Ovary (tissue), 9 donors: Measurements from ENCODE around the gene TPD52L1. TPM values are rescaled to one million over a fixed set of nuclear protein-coding genes. Genes with fewer than 3 reads are reported as not detected.

ENCODE experiments used
- DNase-seq, 5 donors: peaks; one replicate each; pipeline ENCODE4 v3.0.0-alpha.2; 2019 to 2020
- H3K27ac ChIP-seq, 2 donors: fragments of 200-600 bp; one replicate each; pipeline versions ENCODE4 v1.5.1 to v1.8.0; 2019 to 2022
- H3K27me3 ChIP-seq: fragments of 200-600 bp; one replicate; pipeline ENCODE4 v1.8.0; 2022
- H3K36me3 ChIP-seq: fragments of 200-600 bp; sonication (generic); one replicate; pipeline ENCODE4 v1.5.1; 2019
- H3K4me1 ChIP-seq: one replicate; pipeline ENCODE4 v1.8.1; 2013; ENCODE audit warnings: mild to moderate bottlenecking, moderate library complexity; ENCODE audit not compliant: insufficient read depth
- H3K4me3 ChIP-seq: fragments of 200-600 bp; sonication (generic); one replicate; pipeline ENCODE4 v1.5.1; 2017
- H3K9me3 ChIP-seq, 2 donors: fragments of 200-600 bp in 1 of 2; sonication (generic) in 1 of 2; one replicate each; pipeline versions ENCODE4 v1.5.1 to v1.8.1; 2013 to 2019; ENCODE audit warnings: mild to moderate bottlenecking in 1 of 2, moderate library complexity in 1 of 2
- CTCF ChIP-seq, 3 donors: fragments of 450-650 bp in 2 of 3; fragments of 200-600 bp in 1 of 3; IDR thresholded peaks; one replicate each; pipeline versions ENCODE4 v1.5.1 to v1.8.0; 2016 to 2022; ENCODE audit warnings: antibody characterized with exemption in 3 of 3, mild to moderate bottlenecking in 1 of 3
- EP300 ChIP-seq: sonication (generic); formaldehyde crosslinking; IDR thresholded peaks from one replicate; pipeline ENCODE4 v1.6.1; 2017; ENCODE audit warnings: antibody characterized with exemption
- POLR2A ChIP-seq: fragments of 450-650 bp; IDR thresholded peaks from one replicate; pipeline ENCODE4 v1.6.1; 2017; ENCODE audit warnings: antibody characterized with exemption, mild to moderate bottlenecking, moderate library complexity
- WGBS, 3 donors: extraction: QIAGEN DNeasy Blood & Tissue Kit in 1 of 3; methylation state at CpG; one replicate each; pipeline versions ENCODE4 v1.1.5 to v1.1.7; 2013 to 2017; 5-methylcytosine and 5-hydroxymethylcytosine counted together
- intact Hi-C, 4 donors: fragments of 100-400 bp; cut with DNase I; formaldehyde crosslinking; loops; one replicate each; pipeline versions ENCODE4 v1.11.0 to v1.15.1; 2022 to 2023
- polyA plus RNA-seq, 2 donors: library from polyadenylated mRNA; stranded (reverse); fragments of 200-250 nt in 1 of 2; fragments of 350-450 nt in 1 of 2; fragmentation: Illumina TruSeq in 1 of 2; extraction: RNeasy Lipid Tissue Mini Kit (QIAGEN cat#74804) in 1 of 2; gene quantifications; one replicate each; pipeline ENCODE4 v1.2.3, GENCODE V29; 2013 to 2014
- total RNA-seq, 7 donors: library from RNA; depleted of rRNA in 2 of 7; stranded (reverse); fragments of >200 nt in 2 of 7; fragmentation: NEBNext Ultra II Directional in 3 of 7; extraction: Animal tissue kit (Norgen Biotek cat#: 25700) in 3 of 7; gene quantifications; one replicate each; pipeline versions ENCODE4 v1.1.0 to v1.2.4, GENCODE V29; 2016 to 2023
- donor health status: DM: no; HTN: no; CAD: no; lungs with moderate emphysema.
- donor health status: DM: no; HTN: no; CAD: no.
- donor health status: Bipolar disorder and iron deficiency.
- donor health status: DM: yes; HTN: yes; CAD: no.
- donor health status: DM: no; HTN: no; CAD: no.
- donor health status: DM: yes; HTN: yes; CAD: no.

Gene TPD52L1
- total and polyA plus RNA-seq, 9 donors: 14.4 to 154 (median 27.4) TPM

- 79 to 89% (median 81%) methylated on average over 2 of the region's 2 CpGs for WGBS, 3 donors
Measured at GRCh38 chr6:125142618-125143017, 11.0 kb upstream of the TPD52L1 start.

DNA sequence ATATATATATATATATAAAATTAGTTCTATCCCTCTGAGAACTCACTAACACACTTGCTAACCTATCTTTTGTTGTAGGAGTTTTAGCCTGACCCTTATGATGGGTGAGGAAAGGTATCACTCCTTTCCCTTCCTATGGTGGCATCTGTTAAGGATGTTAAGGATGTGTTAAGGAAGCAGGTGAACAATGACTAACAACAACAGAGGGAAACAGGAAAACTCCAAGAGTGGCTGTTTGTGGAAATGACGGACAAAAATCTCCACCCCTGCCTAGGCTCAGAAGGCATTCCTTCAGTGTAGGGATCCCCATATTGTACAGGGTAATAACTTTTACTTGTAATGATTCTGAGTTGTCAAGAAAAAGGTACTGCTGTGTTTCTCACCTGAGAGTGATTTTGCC is 8.8 kb upstream of the TPD52L1 start:
- Histone ChIP-seq H3K36me3 (no peaks in the 10 kb centered on the region), H3K27me3 (no peaks in the 10 kb centered on the region), H3K4me3 (no peak overlapping the region), H3K9me3 (no peaks in the 10 kb centered on the region), H3K27ac (no peak overlapping the region), H3K4me1 (no peaks in the 10 kb centered on the region)
- DNase-seq: no peak
- TF ChIP-seq EP300 (no peak), POLR2A (no peak), CTCF (IDR thresholded peaks at IDR 0.05) (no peak)
- intact Hi-C loops: no loop called here
- WGBS, 3 donors: 88 to 100% (median 91%) methylated on average over 1 of the region's 1 CpG

More at GRCh38 chr6:125142618-125143017, 11.0 kb upstream of the TPD52L1 start:
- Histone ChIP-seq H3K27me3 (no peaks in the 10 kb centered on the region), H3K27ac (no peak overlapping the region), H3K4me1 (no peaks in the 10 kb centered on the region), H3K9me3 (no peaks in the 10 kb centered on the region), H3K4me3 (no peak overlapping the region), H3K36me3 (no peaks in the 10 kb centered on the region)
- intact Hi-C loops: no loop called here
- TF ChIP-seq CTCF (IDR thresholded peaks at IDR 0.05) (no peak), EP300 (no peak), POLR2A (no peak)
- no peak for DNase-seq

DNA sequence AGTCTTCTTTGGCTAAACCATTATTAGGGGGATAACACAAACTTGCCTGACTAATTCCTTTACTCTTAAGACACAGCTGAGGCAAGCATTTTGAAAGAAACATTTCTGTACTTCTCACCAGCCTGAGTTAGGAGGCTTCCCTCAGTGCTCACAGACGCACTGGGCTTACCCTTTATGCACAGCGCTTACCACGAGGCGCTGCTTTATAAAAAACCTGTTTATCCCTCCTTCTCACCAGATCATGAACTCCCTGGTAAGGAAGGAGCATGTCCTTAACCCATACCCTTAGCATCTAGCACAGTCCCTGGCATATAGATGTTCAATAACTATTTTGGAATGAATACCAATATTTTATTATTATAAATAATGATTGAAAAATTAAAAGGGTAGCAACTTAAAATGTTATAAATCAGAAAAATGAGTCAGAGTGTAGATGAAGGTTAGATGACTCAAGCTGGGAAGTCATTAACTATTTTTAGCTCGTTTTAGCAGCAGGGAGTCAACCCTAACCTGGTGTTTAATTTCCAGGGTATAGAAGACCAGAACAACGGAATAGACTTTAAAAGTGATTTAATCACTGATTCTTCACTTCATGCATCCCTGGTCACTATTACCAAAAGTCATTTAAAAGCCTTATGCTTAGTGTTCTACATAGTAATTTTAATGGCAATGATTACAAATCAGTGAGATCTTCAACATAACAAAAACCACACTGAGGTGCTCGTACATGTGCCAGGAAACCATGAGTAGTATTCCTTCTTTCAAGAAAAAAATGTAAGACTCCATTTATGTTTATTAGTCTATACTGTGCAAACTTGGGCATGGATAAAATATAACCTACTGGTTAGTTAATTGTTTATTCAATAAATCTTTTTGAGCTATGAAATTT is 4.1 kb upstream of the TPD52L1 start:
- H3K4me1 ChIP-seq: peaks cover 3% of the 10 kb centered on the region

DNA sequence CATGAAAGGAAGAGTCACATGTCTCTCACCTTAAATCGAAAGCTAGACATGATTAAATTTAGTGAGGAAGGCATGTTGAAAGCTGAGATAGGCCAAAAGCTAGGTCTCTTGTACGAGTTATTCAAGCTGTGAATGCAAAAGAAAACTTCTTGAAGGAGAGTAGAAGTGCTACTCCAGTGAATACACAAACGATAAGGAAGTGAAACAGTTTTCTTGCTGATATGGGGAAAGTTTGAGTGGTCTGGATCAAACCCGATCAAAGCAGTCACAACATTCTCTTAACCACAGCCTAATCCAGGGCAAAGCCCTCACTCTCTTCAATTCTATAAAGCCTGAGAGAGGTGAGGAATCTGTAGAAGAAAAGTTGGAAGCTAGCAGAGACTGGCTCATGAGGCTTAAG is 1.9 kb upstream of the TPD52L1 start:
- no peak for TF ChIP-seq POLR2A
- no peak for TF ChIP-seq CTCF (IDR thresholded peaks at IDR 0.05)
- no peak for TF ChIP-seq EP300
- Histone ChIP-seq H3K27ac (no peak overlapping the region), H3K9me3 (no peaks in the 10 kb centered on the region), H3K36me3 (no peaks in the 10 kb centered on the region), H3K4me1 (peaks cover 3% of the 10 kb centered on the region), H3K27me3 (no peaks in the 10 kb centered on the region), H3K4me3 (no peak overlapping the region)
- intact Hi-C loops: loop anchor here (5.0 to 10.0 kb wide), 4 partner anchors 151 to 593 kb away; partner anchors contain the start of genes HDDC2 (in 3 of the 4) and HEY2 (in 1 of the 4)
- WGBS, 3 donors: 77 to 85% (median 83%) methylated on average over 4 of the region's 4 CpGs
- DNase-seq: no peak

More for the DNA sequence above, 4.1 kb upstream of the TPD52L1 start:
- Histone ChIP-seq H3K36me3 (no peaks in the 10 kb centered on the region), H3K27ac (no peak overlapping the region), H3K9me3 (no peaks in the 10 kb centered on the region), H3K4me3 (no peak overlapping the region), H3K27me3 (no peaks in the 10 kb centered on the region)
- no peak for DNase-seq
- TF ChIP-seq CTCF (IDR thresholded peaks at IDR 0.05): no peak
- no peak for TF ChIP-seq EP300
- no peak for TF ChIP-seq POLR2A
- 55 to 58% (median 56%) methylated on average over 7 of the region's 7 CpGs for WGBS, 3 donors
- intact Hi-C loops: loop anchor here (5.0 to 10.0 kb wide), 4 partner anchors 153 to 595 kb away; partner anchors contain the start of genes HDDC2 (in 3 of the 4) and HEY2 (in 1 of the 4)
